Ovary (tissue), 9 donors: ENCODE measurements around the gene SORBS1. TPM values are rescaled to one million over a fixed set of nuclear protein-coding genes. Genes with fewer than 3 reads are reported as not detected.

ENCODE experiments used
- DNase-seq, 5 donors: peaks; one replicate each; pipeline ENCODE4 v3.0.0-alpha.2; 2019 to 2020
- H3K27ac ChIP-seq, 2 donors: fragments of 200-600 bp; one replicate each; pipeline versions ENCODE4 v1.5.1 to v1.8.0; 2019 to 2022
- H3K27me3 ChIP-seq: fragments of 200-600 bp; one replicate; pipeline ENCODE4 v1.8.0; 2022
- H3K36me3 ChIP-seq: fragments of 200-600 bp; sonication (generic); one replicate; pipeline ENCODE4 v1.5.1; 2019
- H3K4me1 ChIP-seq: one replicate; pipeline ENCODE4 v1.8.1; 2013; ENCODE audit warnings: mild to moderate bottlenecking, moderate library complexity; ENCODE audit not compliant: insufficient read depth
- H3K4me3 ChIP-seq: fragments of 200-600 bp; sonication (generic); one replicate; pipeline ENCODE4 v1.5.1; 2017
- H3K9me3 ChIP-seq, 2 donors: fragments of 200-600 bp in 1 of 2; sonication (generic) in 1 of 2; one replicate each; pipeline versions ENCODE4 v1.5.1 to v1.8.1; 2013 to 2019; ENCODE audit warnings: mild to moderate bottlenecking in 1 of 2, moderate library complexity in 1 of 2
- EP300 ChIP-seq: sonication (generic); formaldehyde crosslinking; IDR thresholded peaks from one replicate; pipeline ENCODE4 v1.6.1; 2017; ENCODE audit warnings: antibody characterized with exemption
- POLR2A ChIP-seq: fragments of 450-650 bp; IDR thresholded peaks from one replicate; pipeline ENCODE4 v1.6.1; 2017; ENCODE audit warnings: antibody characterized with exemption, mild to moderate bottlenecking, moderate library complexity
- WGBS, 3 donors: extraction: QIAGEN DNeasy Blood & Tissue Kit in 1 of 3; methylation state at CpG; one replicate each; pipeline versions ENCODE4 v1.1.5 to v1.1.7; 2013 to 2017; 5-methylcytosine and 5-hydroxymethylcytosine counted together
- intact Hi-C, 4 donors: fragments of 100-400 bp; cut with DNase I; formaldehyde crosslinking; loops; one replicate each; pipeline versions ENCODE4 v1.11.0 to v1.15.1; 2022 to 2023
- polyA plus RNA-seq, 2 donors: library from polyadenylated mRNA; stranded (reverse); fragments of 200-250 nt in 1 of 2; fragments of 350-450 nt in 1 of 2; fragmentation: Illumina TruSeq in 1 of 2; extraction: RNeasy Lipid Tissue Mini Kit (QIAGEN cat#74804) in 1 of 2; gene quantifications; one replicate each; pipeline ENCODE4 v1.2.3, GENCODE V29; 2013 to 2014
- total RNA-seq, 7 donors: library from RNA; depleted of rRNA in 2 of 7; stranded (reverse); fragments of >200 nt in 2 of 7; fragmentation: NEBNext Ultra II Directional in 3 of 7; extraction: Animal tissue kit (Norgen Biotek cat#: 25700) in 3 of 7; gene quantifications; one replicate each; pipeline versions ENCODE4 v1.1.0 to v1.2.4, GENCODE V29; 2016 to 2023
- TF ChIP-seq, protein P1 (sequence below), 3 donors: fragments of 450-650 bp in 2 of 3; fragments of 200-600 bp in 1 of 3; IDR thresholded peaks; one replicate each; pipeline versions ENCODE4 v1.5.1 to v1.8.0; 2016 to 2022; ENCODE audit warnings: antibody characterized with exemption in 3 of 3, mild to moderate bottlenecking in 1 of 3
- donor health status: DM: no; HTN: no; CAD: no; lungs with moderate emphysema.
- donor health status: DM: no; HTN: no; CAD: no.
- donor health status: Bipolar disorder and iron deficiency.
- donor health status: DM: yes; HTN: yes; CAD: no.
- donor health status: DM: no; HTN: no; CAD: no.
- donor health status: DM: yes; HTN: yes; CAD: no.

SORBS1 gene
- total and polyA plus RNA-seq, 9 donors: 10.7 to 156 (median 20.0) TPM

DNA sequence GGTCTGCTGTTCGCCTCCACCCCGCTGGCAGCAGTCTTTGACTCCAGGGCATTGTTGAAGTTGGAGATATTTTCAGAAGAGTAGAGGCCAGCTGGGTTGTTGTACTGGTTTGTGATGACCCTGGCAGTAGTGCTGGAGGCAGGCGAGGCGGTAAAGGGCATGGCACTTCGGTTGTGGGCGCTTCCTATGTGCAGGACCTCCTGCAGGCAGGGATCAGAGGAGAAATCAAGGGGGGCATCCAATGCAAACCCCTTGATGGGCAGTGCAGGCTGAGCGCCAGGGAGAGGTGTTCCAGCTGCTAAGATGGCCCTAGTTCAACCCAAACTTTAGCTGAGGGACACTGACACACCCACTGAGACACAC, 297.3 kb downstream of the SORBS1 start:
- TF ChIP-seq POLR2A (no peak), EP300 (no peak)
- TF ChIP-seq, protein P1, sequence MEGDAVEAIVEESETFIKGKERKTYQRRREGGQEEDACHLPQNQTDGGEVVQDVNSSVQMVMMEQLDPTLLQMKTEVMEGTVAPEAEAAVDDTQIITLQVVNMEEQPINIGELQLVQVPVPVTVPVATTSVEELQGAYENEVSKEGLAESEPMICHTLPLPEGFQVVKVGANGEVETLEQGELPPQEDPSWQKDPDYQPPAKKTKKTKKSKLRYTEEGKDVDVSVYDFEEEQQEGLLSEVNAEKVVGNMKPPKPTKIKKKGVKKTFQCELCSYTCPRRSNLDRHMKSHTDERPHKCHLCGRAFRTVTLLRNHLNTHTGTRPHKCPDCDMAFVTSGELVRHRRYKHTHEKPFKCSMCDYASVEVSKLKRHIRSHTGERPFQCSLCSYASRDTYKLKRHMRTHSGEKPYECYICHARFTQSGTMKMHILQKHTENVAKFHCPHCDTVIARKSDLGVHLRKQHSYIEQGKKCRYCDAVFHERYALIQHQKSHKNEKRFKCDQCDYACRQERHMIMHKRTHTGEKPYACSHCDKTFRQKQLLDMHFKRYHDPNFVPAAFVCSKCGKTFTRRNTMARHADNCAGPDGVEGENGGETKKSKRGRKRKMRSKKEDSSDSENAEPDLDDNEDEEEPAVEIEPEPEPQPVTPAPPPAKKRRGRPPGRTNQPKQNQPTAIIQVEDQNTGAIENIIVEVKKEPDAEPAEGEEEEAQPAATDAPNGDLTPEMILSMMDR (IDR thresholded peaks at IDR 0.05): no peak
- DNase-seq: no peak
- Histone ChIP-seq H3K36me3 (no peaks in the 10 kb centered on the region), H3K9me3 (no peaks in the 10 kb centered on the region), H3K4me1 (no peaks in the 10 kb centered on the region), H3K4me3 (no peak overlapping the region), H3K27me3 (no peaks in the 10 kb centered on the region), H3K27ac (no peak overlapping the region)
- intact Hi-C loops: no loop called here
- WGBS, 3 donors: 78 to 82% (median 81%) methylated on average over 7 of the region's 7 CpGs

DNA sequence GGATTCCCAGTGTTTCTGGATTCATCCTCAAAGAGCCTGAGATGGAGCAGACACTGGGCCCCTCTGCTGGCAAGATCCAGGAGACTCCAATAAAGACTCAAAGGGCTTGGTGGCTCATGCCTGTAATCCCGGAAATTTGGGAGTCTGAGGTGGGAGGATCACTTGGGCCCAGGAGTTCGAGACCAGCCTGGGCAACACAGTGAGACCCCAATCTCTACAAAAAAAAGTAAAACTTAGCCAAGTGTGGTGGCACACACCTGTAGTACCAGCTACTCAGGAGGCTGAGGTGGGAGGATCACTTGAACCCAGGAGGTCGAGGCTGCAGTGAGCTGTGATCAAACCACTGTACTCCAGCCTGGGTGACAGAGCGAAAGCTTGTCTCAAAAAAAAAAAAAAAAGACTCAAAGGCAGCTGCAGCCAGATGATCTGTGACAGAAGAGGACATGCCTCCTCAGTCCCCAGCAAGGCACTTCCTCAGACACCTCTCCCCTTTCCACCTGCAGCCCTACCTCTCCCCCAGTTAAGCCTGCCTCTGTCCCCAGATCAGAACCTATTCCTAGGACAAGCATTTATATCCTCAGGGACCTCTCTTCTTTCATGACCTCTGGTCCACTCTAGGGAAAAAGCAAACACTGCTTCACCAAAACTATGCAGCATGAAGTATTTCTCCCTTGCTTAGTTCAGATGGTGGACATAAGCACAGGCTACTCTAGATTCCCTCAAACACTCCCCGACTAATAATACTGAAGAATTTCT, 298.2 kb downstream of the SORBS1 start:
- H3K27me3 ChIP-seq: no peaks in the 10 kb centered on the region
- no peaks in the 10 kb centered on the region for H3K4me1 ChIP-seq
- 70 to 78% (median 72%) methylated on average over 5 of the region's 5 CpGs for WGBS, 3 donors
- H3K4me3 ChIP-seq: no peak overlapping the region
- TF ChIP-seq EP300: no peak
- TF ChIP-seq, protein P1 (IDR thresholded peaks at IDR 0.05): no peak
- TF ChIP-seq POLR2A: no peak
- H3K27ac ChIP-seq: no peak overlapping the region
- H3K36me3 ChIP-seq: no peaks in the 10 kb centered on the region
- intact Hi-C loops: no loop called here
- H3K9me3 ChIP-seq: no peaks in the 10 kb centered on the region
- no peak for DNase-seq

DNA sequence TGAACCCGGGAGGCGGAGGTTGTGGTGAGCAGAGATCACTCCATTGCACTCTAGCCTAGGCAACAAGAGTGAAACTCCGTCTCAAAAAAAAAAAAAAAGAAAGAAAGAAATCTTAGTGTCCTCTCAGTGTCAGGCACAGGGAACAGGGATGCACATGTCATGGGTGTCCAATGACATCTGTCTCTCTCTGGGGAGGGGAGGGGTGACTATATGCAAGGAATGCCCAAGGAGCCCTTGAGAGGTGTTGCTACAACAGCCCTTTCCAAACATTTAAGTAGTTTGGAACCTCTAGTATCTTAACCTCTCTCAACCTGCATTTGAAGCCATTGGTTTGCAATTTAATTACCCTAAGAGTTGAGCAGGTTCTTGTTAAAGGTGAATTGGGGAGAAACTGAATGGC, 299.2 kb downstream of the SORBS1 start:
- Histone ChIP-seq H3K4me3 (no peak overlapping the region), H3K9me3 (no peaks in the 10 kb centered on the region), H3K27ac (no peak overlapping the region), H3K27me3 (no peaks in the 10 kb centered on the region), H3K4me1 (no peaks in the 10 kb centered on the region), H3K36me3 (no peaks in the 10 kb centered on the region)
- 91 to 96% (median 96%) methylated on average over 3 of the region's 3 CpGs for WGBS, 3 donors
- intact Hi-C loops: no loop called here
- no peak for DNase-seq
- TF ChIP-seq, protein P1 (IDR thresholded peaks at IDR 0.05): no peak

Other genes with a start within 250 kb of the SORBS1 start
- 10 to 100 TPM; 16.5 to 45.6 (median 38.7) TPM for gene ALDH18A1, start 95.3 kb upstream of the SORBS1 start, total RNA-seq
- 10 to 100 TPM; 13.7 to 65.8 TPM for gene ALDH18A1, start 95.3 kb upstream of the SORBS1 start, polyA plus RNA-seq
- gene TCTN3, start 132.6 kb upstream of the SORBS1 start, total RNA-seq: 10 to 100 TPM; 24.1 to 44.7 (median 34.2) TPM
- 100 to 1,000 TPM in 1 of 2 donors, 10 to 100 TPM in 1; 21.7 to 107 TPM for gene TCTN3, start 132.6 kb upstream of the SORBS1 start, polyA plus RNA-seq
- gene ENTPD1, start 194.8 kb upstream of the SORBS1 start, total RNA-seq: 10 to 100 TPM in 2 of 7 donors, 1 to 10 TPM in 5; 3.0 to 22.3 (median 6.9) TPM
- gene ENTPD1, start 194.8 kb upstream of the SORBS1 start, polyA plus RNA-seq: 10 to 100 TPM in 1 of 2 donors, 1 to 10 TPM in 1; 8.1 to 51.5 TPM